NOMO-1 treated with dmso at 0.1 percent for 144 hours (cell line): Measurements from ENCODE around the gene TBC1D5.
"Not testable (repeated sequence)": the region's sequence is repeated elsewhere in the genome, so short reads cannot be mapped to it uniquely, and the experiment has no call there.

ENCODE experiments used
- DNase-seq: peaks from one replicate; lab custom pipeline; 2025; ENCODE audit not compliant: unreplicated experiment; lab: John Stamatoyannopoulos, UW

The TBC1D5 gene

GRCh38 chr3:17552351-17552750 lies 190.1 kb downstream of the TBC1D5 start:
- no peak for DNase-seq

DNA sequence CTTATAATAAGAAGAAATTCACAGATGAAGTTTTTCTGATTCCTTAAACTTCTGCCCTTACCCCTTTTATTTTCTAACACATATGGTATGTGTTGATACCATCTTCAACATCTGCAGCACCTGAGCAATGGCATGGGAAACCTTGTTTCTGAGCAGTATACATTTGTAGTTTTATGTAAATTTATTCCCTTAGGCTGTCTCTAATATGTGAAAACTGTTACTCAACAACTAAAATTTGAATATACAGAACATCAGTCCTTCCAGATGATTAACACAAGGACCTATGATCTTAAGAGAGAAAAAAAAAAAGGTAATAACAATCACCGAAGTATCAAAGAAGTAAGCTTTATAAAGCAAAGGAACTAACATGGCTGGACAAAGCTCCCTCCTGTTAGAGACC lies 190.5 kb downstream of the TBC1D5 start:
- no peak for DNase-seq

DNA sequence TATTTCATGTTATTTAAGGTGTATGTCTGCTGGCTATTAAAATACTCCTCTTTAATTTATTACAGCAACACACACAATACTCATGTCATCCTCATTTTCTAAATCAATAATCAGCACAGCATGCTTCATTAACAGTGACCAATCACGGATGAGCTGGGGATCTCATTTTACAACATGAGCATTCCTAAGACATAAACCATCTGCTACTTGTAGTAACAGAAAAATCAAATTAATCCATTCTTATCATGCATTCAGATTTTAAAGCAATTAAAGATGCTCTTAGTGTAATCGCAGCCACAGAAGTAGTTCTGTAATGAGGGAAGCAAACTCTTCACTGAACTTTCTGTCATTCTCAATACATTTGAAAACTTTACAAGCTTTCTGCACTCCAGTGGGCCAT lies 191.1 kb downstream of the TBC1D5 start:
- no peak for DNase-seq

GRCh38 chr3:17550624-17551023 lies 191.8 kb downstream of the TBC1D5 start:
- DNase-seq = no peak

DNA sequence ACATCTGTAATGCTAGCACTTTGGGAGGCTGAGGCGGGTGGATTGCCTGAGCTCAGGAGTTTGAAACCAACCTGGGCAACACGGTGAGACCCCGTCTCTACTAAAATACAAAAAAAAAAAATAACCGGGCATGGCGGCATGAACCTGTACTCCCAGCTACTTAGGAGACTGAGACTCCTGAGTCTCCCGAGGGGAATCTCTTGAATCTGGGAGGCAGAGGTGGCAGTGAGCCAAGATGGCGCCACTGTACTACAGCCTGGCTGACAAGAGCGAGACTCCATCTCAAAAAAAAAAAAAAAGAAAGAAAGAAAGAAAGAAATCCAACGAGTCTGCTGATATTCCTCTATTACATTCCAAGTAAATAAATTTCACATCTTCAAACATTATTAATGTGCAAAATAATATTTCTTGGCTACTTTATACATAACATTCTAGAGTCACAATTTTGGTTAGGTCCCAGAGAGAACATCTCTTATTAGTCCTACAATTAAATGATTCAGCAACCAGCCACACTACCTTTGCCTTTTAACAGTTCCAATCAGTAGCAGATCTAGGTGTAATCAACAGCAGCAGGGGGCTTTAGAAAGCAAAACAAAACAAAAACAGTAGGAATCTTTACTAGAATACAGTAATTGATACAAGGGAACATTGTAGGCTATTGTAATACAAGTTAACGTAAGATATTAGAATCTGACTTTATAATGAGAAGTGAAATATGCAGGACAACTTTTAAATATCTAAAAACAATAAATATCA lies 195.8 kb downstream of the TBC1D5 start:
- no peak for DNase-seq

- no peak for DNase-seq
Measured at GRCh38 chr3:17544632-17545031, 197.8 kb downstream of the TBC1D5 start.

DNA sequence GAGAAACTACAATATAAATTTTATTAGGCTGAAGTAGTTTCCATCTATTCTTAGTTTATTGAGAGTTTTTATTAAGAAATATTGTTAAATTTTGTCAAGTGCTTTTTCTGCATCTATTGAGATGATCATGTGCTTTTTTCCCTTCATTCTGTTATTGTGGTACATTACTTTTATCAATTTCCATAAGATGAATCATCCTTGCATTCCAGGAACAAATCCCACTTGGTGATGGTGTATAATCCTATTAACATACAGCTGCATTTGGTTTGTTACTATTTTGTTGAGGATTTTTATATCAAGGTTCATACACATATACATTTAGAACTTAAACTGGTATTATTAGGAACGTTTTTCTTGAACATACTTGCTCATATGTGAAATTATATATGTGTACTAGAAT lies 199.8 kb downstream of the TBC1D5 start:
- no peak for DNase-seq

DNA sequence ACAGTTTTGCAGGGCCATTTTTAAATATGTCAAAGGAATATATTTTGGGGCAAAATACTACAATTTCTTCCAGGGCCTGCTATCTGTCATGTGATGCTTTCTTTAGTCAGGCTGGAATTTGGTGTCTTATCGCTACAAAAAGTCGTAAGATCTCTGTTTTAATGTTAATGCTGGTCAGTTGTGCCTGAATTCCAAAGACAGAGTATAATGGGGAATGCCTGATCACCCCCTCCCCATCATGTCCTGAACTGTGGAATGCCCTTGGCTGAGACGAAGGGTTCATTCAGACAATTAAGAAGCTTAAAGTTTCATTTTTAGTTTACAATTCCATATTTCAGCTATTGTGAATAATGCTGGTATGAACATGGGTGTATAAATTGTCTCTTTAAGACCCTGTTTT lies 203.0 kb downstream of the TBC1D5 start:
- no peak for DNase-seq

DNA sequence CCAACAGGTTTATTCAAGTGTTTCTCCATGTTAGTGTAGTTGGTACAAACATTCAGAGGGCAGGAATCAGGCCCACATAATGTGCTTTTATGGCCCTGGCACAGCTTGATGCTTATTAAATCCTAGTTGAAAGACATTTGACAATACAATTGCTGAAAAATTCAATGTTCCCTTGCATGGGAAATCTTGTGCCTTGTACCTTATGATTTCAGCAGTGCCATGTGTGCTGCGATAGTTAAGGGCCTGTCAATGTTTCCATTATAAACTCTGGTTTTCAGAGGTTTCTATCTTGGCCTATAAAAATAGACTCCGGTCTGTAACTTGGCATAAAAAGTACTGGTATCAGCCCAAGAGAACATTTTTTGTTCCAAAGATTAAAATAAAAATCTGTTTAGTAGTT lies 207.2 kb downstream of the TBC1D5 start:
- DNase-seq = no peak

DNA sequence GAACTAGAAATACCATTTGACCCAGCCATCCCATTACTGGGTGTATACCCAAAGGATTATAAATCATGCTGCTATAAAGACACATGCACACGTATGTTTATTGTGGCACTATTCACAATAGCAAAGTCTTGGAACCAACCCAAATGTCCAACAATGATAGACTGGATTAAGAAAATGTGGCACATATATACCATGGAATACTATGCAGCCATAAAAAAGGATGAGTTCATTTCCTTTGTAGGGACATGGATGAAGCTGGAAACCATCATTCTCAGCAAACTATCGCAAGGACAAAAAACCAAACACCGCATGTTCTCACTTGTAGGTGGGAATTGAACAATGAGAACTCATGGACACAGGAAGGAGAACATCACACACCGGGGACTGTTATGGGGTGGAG lies 210.0 kb downstream of the TBC1D5 start:
- DNase-seq = not testable (repeated sequence)

DNA sequence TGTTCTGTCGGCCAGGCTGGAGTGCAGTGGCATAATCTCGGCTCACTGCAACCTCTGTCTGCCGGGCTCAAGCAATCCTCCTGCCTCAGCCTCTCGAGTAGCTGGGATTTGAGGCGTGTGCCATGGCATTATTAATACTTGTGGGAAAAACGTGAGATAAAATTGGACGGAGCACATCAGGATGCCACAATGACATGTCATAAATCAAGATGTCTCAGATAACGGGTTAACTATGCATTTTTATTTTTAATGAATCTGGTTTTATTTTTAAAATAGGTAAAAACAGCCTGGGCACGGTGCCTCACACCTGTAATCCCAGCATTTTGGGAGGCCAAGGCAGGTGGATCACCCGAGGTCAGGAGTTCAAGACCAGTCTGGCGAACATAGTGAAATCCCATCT lies 212.8 kb downstream of the TBC1D5 start:
- DNase-seq = no peak

GRCh38 chr3:17518189-17519059 lies 224.0 kb downstream of the TBC1D5 start:
- DNase-seq = no peak

GRCh38 chr3:17515445-17516234 lies 226.8 kb downstream of the TBC1D5 start:
- no peak for DNase-seq

DNA sequence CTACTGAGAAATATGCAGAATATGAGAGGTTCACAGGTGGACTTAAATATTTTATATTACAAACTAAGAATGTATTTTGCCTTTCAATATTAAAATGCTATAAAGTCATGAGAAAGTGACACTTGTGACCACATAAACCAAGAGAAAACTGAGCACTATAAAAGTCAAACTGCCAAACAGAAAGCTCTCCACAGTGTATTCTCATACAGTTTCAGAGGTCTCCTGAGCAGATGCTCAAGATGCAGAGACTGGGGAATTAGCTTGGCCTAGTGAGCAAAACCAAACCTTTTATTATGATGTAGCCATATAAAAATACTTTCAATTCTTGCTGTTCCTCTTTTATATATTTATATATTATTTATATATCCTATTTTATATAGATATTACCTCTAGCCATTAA lies 227.8 kb downstream of the TBC1D5 start:
- DNase-seq = no peak

DNA sequence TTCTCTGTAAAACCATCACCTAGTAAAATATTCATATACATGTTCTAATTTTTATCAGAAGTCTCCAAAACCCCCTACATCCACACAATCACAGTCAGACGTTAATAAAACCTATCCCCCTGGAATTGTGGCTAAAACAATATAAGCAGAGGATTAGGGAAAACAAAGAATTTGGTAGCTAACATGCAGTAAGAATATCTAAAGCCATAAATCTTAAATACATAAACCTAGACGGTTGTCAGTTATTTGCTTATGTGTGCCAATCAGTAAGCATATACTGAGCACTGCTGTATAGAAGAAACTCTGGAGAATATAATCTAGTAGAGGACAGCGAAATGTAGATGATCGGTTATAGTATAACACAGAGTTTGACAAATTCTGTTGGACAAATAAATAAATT lies 232.2 kb downstream of the TBC1D5 start:
- no peak for DNase-seq

DNA sequence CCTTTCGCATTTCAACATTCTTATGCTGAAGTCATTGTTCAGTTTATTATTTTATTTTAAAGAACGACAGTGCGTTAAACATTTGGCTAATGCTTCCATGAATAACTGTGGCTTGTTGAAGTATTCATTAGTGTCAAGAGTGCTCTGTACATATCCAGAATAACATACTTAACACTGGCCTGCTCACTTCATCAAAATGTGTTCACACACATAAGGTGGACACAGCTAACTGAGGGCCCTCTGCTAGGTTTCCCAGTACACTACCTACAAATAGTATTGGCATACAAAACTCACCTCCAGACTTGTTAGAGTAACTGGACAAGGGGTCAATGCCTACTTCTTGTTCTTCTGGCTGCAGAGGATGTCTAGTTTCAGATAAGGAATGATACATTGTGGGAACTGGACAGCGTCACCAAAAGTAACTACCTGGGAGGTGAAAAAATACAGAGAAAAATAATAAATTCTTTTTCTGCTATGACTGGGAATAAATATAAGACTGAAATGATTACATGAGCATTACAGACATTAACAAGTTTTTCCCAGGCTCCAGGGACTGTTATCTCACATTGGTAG lies 234.2 kb downstream of the TBC1D5 start:
- DNase-seq = no peak

DNA sequence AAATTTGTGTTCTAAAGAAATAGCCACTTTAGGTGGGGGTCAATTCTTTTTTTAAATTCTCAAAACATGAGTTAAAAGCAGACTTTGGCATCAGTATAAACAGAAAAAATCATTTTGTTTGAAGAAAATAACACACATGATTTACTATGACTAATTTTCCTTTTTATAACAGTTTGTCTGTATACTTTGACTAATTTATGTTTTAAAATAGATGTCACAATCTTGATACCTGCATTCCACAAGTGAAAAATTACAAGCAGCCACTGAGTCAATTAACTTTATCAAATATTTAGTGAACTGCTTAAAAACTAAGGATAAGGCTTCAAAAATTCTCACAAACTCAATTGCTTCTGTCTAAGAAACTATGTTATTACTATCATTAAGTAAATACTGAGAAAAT lies 235.0 kb downstream of the TBC1D5 start:
- DNase-seq = no peak

DNA sequence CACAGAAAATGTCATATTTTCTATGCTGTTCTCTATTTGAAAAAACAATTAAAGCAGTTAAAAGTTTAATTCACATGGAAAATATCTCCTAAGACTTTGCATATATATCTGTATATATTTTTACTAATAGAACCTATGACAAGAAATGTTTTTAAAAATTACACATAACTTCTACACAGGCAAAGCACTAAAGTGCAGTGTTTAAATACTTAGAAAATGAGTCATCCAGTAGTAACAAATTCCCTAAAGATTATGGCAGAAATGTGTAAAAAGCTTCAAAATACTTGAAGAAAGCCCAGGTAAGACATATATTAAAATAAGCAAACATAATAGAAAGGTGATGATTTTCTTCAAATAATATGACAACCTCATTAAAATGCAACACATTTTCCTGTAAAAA lies 236.6 kb downstream of the TBC1D5 start:
- DNase-seq = no peak

DNA sequence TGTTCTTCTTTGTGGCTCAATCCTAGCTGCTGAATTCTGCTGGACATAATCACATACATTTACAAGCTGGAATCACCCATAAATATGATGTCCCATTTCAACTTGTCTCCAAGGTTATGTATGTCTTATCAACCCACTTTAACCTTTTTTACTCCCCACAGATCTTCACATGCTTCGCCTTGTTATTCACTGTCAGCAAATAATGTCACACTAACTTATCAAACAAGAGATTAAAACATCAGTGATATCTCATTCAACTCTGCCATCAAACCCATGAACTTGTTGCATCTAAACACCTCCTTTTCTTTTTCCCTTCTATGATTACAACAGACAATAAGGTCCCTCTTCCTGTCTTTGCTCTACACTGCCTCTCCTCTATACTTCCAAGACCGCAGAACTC lies 240.7 kb downstream of the TBC1D5 start:
- no peak for DNase-seq

DNA sequence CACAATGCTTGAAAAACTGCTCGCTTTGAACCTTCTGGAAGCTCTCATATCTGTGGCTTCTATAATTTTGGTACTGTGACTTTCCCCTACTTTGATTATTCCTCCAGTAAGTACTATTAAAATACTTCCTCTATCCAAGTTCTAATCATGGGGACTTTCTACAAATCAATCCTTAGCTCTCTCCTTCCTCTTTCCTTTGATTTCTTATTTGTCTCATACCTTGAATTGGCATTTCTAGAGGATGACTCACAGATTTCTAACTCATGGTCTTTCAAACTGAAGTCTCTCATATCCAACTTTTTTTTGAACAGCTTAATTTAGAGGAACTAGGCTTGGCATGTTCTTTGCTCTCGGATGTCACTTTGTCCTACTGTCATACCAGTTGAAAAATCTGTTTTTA lies 241.8 kb downstream of the TBC1D5 start:
- no peak for DNase-seq

DNA sequence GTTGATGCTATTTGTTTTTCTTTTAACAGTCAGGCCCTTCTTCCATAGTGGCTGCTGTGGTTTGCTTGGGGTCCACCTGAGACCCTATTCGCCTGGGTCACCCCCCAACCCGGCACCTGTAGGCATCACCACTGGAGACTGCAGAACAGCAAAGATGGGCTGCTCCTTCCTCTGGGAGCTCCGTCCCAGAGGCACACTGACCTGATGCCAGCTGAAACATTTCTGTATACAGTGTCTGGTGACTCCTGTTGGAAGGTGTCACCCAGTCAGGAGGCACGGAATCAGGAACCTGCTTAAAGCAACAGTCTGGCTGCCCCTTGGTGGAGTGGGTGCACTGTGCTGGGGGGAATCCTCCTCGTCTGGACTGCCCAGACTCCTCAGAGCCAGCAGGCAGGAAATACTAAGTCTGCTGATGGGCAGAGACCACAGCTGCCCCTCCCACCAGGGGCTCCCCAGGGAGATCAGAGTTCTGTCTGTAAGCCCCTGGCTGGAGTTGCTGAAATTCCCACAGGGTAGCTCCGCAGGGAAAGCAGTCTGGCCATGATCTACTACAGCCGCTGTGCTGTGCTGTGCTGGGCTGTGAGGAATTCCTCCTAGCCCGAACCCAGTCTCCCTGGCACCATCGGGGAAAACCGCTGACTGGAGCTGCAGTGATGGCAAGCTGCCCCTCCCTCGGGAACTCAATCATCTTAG lies 248.2 kb downstream of the TBC1D5 start:
- no peak for DNase-seq
